Naive thymus-derived CD4-positive, alpha-beta T cell (primary cell): ENCODE data around the gene BCAN. TPM values are rescaled to one million over a fixed set of nuclear protein-coding genes. Genes with fewer than 3 reads are reported as not detected.

Experiments used
- ATAC-seq: fragments of 150-1000 bp; cut with Tn5 transposase; 2 replicates; pipeline ENCODE4 v1.10.0; 2021; ENCODE audit warnings: mild to moderate bottlenecking, moderate library complexity
- CTCF ChIA-PET: fragments of 350-600 bp; sonication (Branson Sonifier 250); formaldehyde crosslinking; loops from one replicate; lab custom pipeline; 2021; ENCODE audit warnings: antibody characterized with exemption; lab: Charles Lee
- POLR2A ChIA-PET: fragments of 350-600 bp; sonication (Branson Sonifier 250); formaldehyde crosslinking; loops from one replicate; lab custom pipeline; 2021; ENCODE audit warnings: antibody characterized with exemption, inconsistent platforms; lab: Charles Lee
- DNase-seq, 9 donors: peaks; one replicate each; pipeline versions ENCODE4 v3.0.0 to v3.0.0-alpha.2; 2020 to 2022; ENCODE audit warnings: mixed read lengths in 1 of 9
- H3K27ac ChIP-seq: one replicate; pipeline ENCODE4 v1.7.0; 2013; ENCODE audit warnings: mild to moderate bottlenecking, low read depth, low read length, moderate library complexity
- H3K27me3 ChIP-seq, 2 donors: one replicate each; pipeline ENCODE4 v1.7.0; 2013; ENCODE audit warnings: low read length in 2 of 2, mild to moderate bottlenecking in 2 of 2, moderate library complexity in 2 of 2; ENCODE audit not compliant: control insufficient read depth in 2 of 2, insufficient read depth in 2 of 2
- H3K36me3 ChIP-seq, 3 experiments: 1 replicate in 2 of 3; 2 replicates in 1 of 3; pipeline ENCODE4 v1.7.0; 2013; ENCODE audit warnings: low read length in 3 of 3, mild to moderate bottlenecking in 3 of 3, moderate library complexity in 1 of 3; ENCODE audit not compliant: insufficient read depth in 3 of 3, control insufficient read depth in 2 of 3
- H3K4me1 ChIP-seq, 2 donors: one replicate each; pipeline ENCODE4 v1.7.0; 2013; ENCODE audit warnings: low read length in 2 of 2, mild to moderate bottlenecking in 2 of 2, moderate library complexity in 1 of 2; ENCODE audit not compliant: control insufficient read depth in 2 of 2, insufficient read depth in 2 of 2
- H3K4me3 ChIP-seq: 2 replicates; pipeline ENCODE4 v1.7.0; 2013; ENCODE audit warnings: mild to moderate bottlenecking, low read length
- H3K9me3 ChIP-seq, 3 experiments: 1 replicate in 2 of 3; 2 replicates in 1 of 3; pipeline ENCODE4 v1.7.0; 2013; ENCODE audit warnings: low read length in 3 of 3; ENCODE audit not compliant: control insufficient read depth in 2 of 3
- H3K27ac Mint-ChIP-seq, 9 donors: one replicate each; pipeline ENCODE4 v1.8.0; 2020 to 2022; ENCODE audit warnings: mixed read lengths in 9 of 9, mild to moderate bottlenecking in 8 of 9, moderate library complexity in 5 of 9, inconsistent platforms in 2 of 9
- H3K27me3 Mint-ChIP-seq, 5 donors: one replicate each; pipeline ENCODE4 v1.8.0; 2021 to 2022; ENCODE audit warnings: mixed read lengths in 5 of 5, mild to moderate bottlenecking in 1 of 5
- H3K36me3 Mint-ChIP-seq, 5 donors: one replicate each; pipeline ENCODE4 v1.8.0; 2020 to 2022; ENCODE audit warnings: mixed read lengths in 5 of 5, mild to moderate bottlenecking in 3 of 5, inconsistent platforms in 1 of 5
- H3K4me1 Mint-ChIP-seq, 7 donors: one replicate each; pipeline ENCODE4 v1.8.0; 2020 to 2022; ENCODE audit warnings: mixed read lengths in 7 of 7, mild to moderate bottlenecking in 3 of 7, inconsistent platforms in 1 of 7
- H3K4me3 Mint-ChIP-seq, 10 donors: one replicate each; pipeline ENCODE4 v1.8.0; 2020 to 2022; ENCODE audit warnings: mild to moderate bottlenecking in 10 of 10, mixed read lengths in 10 of 10, moderate library complexity in 6 of 10, inconsistent platforms in 2 of 10
- H3K9me3 Mint-ChIP-seq, 11 donors: one replicate each; pipeline ENCODE4 v1.8.0; 2020 to 2022; ENCODE audit warnings: mixed read lengths in 11 of 11, mild to moderate bottlenecking in 4 of 11, inconsistent platforms in 1 of 11, moderate library complexity in 1 of 11
- intact Hi-C, 2 donors: fragments of 100-400 bp; cut with micrococcal nuclease; formaldehyde crosslinking; loops; one replicate each; pipeline ENCODE4 v1.15.1; 2023
- polyA plus RNA-seq, 2 donors: library from polyadenylated mRNA; unstranded; fragments of 300-500 nt; fragmentation: Illumina TruSeq; gene quantifications; one replicate each; pipeline ENCODE4 v1.2.3, GENCODE V29; 2021
- total RNA-seq, 6 experiments: library from RNA in 5 of 6; stranded (reverse) in 5 of 6; gene quantifications; 1 replicate in 5 of 6; 2 replicates in 1 of 6; pipeline ENCODE4 v1.2.3 and lab custom pipeline; 2021 to 2026

Gene BCAN
- total and polyA plus RNA-seq, 7 experiments from 2014 or later: not detected

- H3K4me3 Mint-ChIP-seq: no peak overlapping the region
- H3K27me3 Mint-ChIP-seq: peaks cover 0 to 19% (median 0%) of the 10 kb centered on the region in 5 donors
- peak overlapping the region in 1 of 9 donors; percentile 27 for H3K27ac Mint-ChIP-seq
These were observed 20.8 kb downstream of the BCAN start for GRCh38 chr1:156662800-156663055.

GRCh38 chr1:156663178-156663577 is 21.3 kb downstream of the BCAN start:
- Mint-ChIP-seq H3K4me3 (no peak overlapping the region), H3K27ac (peak overlapping the region in 1 of 9 donors; percentile 9), H3K9me3 (no peaks in the 10 kb centered on the region), H3K27me3 (peaks cover 0 to 14% (median 0%) of the 10 kb centered on the region in 5 donors), H3K4me1 (peaks cover 20 to 53% (median 30%) of the 10 kb centered on the region in 7 donors), H3K36me3 (no peaks in the 10 kb centered on the region)
- Histone ChIP-seq H3K9me3 (no peaks in the 10 kb centered on the region), H3K4me1 (peaks cover 21 to 27% of the 10 kb centered on the region in 2 donors), H3K27ac (no peak overlapping the region), H3K4me3 (no peak overlapping the region), H3K36me3 (no peaks in the 10 kb centered on the region), H3K27me3 (no peaks in the 10 kb centered on the region)
- CTCF ChIA-PET: interaction anchor here (0.6 kb wide), 1 partner anchor 41 kb away, joined by 3 read pairs; no protein-coding TSS in a partner anchor
- intact Hi-C loops: no loop called here
- POLR2A ChIA-PET: no interaction called here
- no peak for ATAC-seq
- DNase-seq: no peak

More at GRCh38 chr1:156662800-156663055, 20.8 kb downstream of the BCAN start:
- Histone ChIP-seq H3K27me3 (no peaks in the 10 kb centered on the region), H3K4me1 (peaks cover 25 to 27% of the 10 kb centered on the region in 2 donors), H3K4me3 (no peak overlapping the region), H3K9me3 (no peaks in the 10 kb centered on the region), H3K27ac (no peak overlapping the region), H3K36me3 (no peaks in the 10 kb centered on the region)
- H3K9me3 Mint-ChIP-seq: no peaks in the 10 kb centered on the region
- intact Hi-C loops: no loop called here
- DNase-seq: no peak
- no peaks in the 10 kb centered on the region for H3K36me3 Mint-ChIP-seq
- H3K4me1 Mint-ChIP-seq: peaks cover 21 to 58% (median 30%) of the 10 kb centered on the region in 7 donors
- ATAC-seq: no peak
- ChIA-PET POLR2A (no interaction called here), CTCF (no interaction called here)

GRCh38 chr1:156664046-156664766 is 22.3 kb downstream of the BCAN start:
- no peak for DNase-seq
- CTCF ChIA-PET: no interaction called here

GRCh38 chr1:156664767-156665411 is 23.0 kb downstream of the BCAN start:
- H3K4me1 Mint-ChIP-seq: peaks cover 13 to 45% (median 22%) of the 10 kb centered on the region in 7 donors
- DNase-seq: no peak
- H3K4me3 ChIP-seq: no peak overlapping the region
- no peak overlapping the region for H3K27ac ChIP-seq
- H3K36me3 Mint-ChIP-seq: no peaks in the 10 kb centered on the region
- H3K27me3 Mint-ChIP-seq: peaks cover 0 to 21% (median 0%) of the 10 kb centered on the region in 5 donors
- no peaks in the 10 kb centered on the region for H3K36me3 ChIP-seq
- intact Hi-C loops: no loop called here
- H3K9me3 Mint-ChIP-seq: no peaks in the 10 kb centered on the region
- H3K4me1 ChIP-seq: peaks cover 15 to 19% of the 10 kb centered on the region in 2 donors
- no peaks in the 10 kb centered on the region for H3K27me3 ChIP-seq
- ATAC-seq: no peak
- peak overlapping the region in 2 of 9 donors; percentile 1 to 20 for H3K27ac Mint-ChIP-seq
- no peaks in the 10 kb centered on the region for H3K9me3 ChIP-seq
- POLR2A ChIA-PET: interaction anchor here (0.6 to 1.2 kb wide), 3 partner anchors 30 to 64 kb away, joined by 3 read pairs; partner anchors contain the start of gene ISG20L2
- CTCF ChIA-PET: interaction anchor here (1.3 kb wide), 1 partner anchor 12 kb away, joined by 3 read pairs; no protein-coding TSS in a partner anchor
- H3K4me3 Mint-ChIP-seq: no peak overlapping the region

More at GRCh38 chr1:156664046-156664766, 22.3 kb downstream of the BCAN start:
- no peaks in the 10 kb centered on the region for H3K27me3 ChIP-seq
- Mint-ChIP-seq H3K4me1 (peaks cover 19 to 52% (median 29%) of the 10 kb centered on the region in 7 donors), H3K36me3 (no peaks in the 10 kb centered on the region), H3K4me3 (no peak overlapping the region), H3K9me3 (no peaks in the 10 kb centered on the region), H3K27me3 (peaks cover 0 to 15% (median 0%) of the 10 kb centered on the region in 5 donors), H3K27ac (peak overlapping the region in 1 of 9 donors; percentile 20)
- H3K4me3 ChIP-seq: no peak overlapping the region
- no peaks in the 10 kb centered on the region for H3K9me3 ChIP-seq
- no peak overlapping the region for H3K27ac ChIP-seq
- POLR2A ChIA-PET: interaction anchor here (1.2 kb wide), 1 partner anchor 30 kb away, joined by 3 read pairs; no protein-coding TSS in a partner anchor
- H3K36me3 ChIP-seq: no peaks in the 10 kb centered on the region
- H3K4me1 ChIP-seq: peaks cover 21 to 26% of the 10 kb centered on the region in 2 donors
- no peak for ATAC-seq
- intact Hi-C loops: no loop called here

GRCh38 chr1:156665539-156665938 is 23.6 kb downstream of the BCAN start:
- H3K27me3 ChIP-seq: no peaks in the 10 kb centered on the region
- H3K4me3 Mint-ChIP-seq: no peak overlapping the region
- peaks cover 9 to 40% (median 16%) of the 10 kb centered on the region in 7 donors for H3K4me1 Mint-ChIP-seq
- no peak overlapping the region for H3K27ac ChIP-seq
- intact Hi-C loops: no loop called here
- CTCF ChIA-PET: interaction anchor here (1.3 kb wide), 1 partner anchor 11 kb away, joined by 3 read pairs; no protein-coding TSS in a partner anchor
- H3K27me3 Mint-ChIP-seq: peaks cover 0 to 24% (median 0%) of the 10 kb centered on the region in 5 donors
- DNase-seq (no peak), ATAC-seq (no peak)
- H3K4me1 ChIP-seq: peaks cover 9 to 14% of the 10 kb centered on the region in 2 donors
- no peaks in the 10 kb centered on the region for H3K9me3 Mint-ChIP-seq
- H3K9me3 ChIP-seq: no peaks in the 10 kb centered on the region
- peak overlapping the region in 1 of 9 donors; percentile 1 for H3K27ac Mint-ChIP-seq
- POLR2A ChIA-PET: interaction anchor here (0.6 to 1.1 kb wide), 2 partner anchors 41 to 63 kb away, joined by 3 read pairs; partner anchors contain the start of gene ISG20L2
- no peak overlapping the region for H3K4me3 ChIP-seq
- H3K36me3 Mint-ChIP-seq: no peaks in the 10 kb centered on the region
- no peaks in the 10 kb centered on the region for H3K36me3 ChIP-seq

GRCh38 chr1:156666862-156667609 is 25.1 kb downstream of the BCAN start:
- CTCF ChIA-PET: interaction anchor here (0.5 kb wide), 1 partner anchor 201 kb away, joined by 3 read pairs; no protein-coding TSS in a partner anchor
- POLR2A ChIA-PET: interaction anchor here (0.6 kb wide), 1 partner anchor 221 kb away, joined by 3 read pairs; no protein-coding TSS in a partner anchor
- H3K27ac Mint-ChIP-seq: peak overlapping the region in 1 of 9 donors; percentile 51

More at GRCh38 chr1:156666862-156667609, 25.1 kb downstream of the BCAN start:
- no peaks in the 10 kb centered on the region for H3K36me3 ChIP-seq
- no peaks in the 10 kb centered on the region for H3K9me3 ChIP-seq
- no peak overlapping the region for H3K4me3 Mint-ChIP-seq
- H3K27me3 ChIP-seq: no peaks in the 10 kb centered on the region
- intact Hi-C loops: no loop called here
- no peaks in the 10 kb centered on the region for H3K9me3 Mint-ChIP-seq
- H3K27ac ChIP-seq: no peak overlapping the region
- no peak for DNase-seq
- H3K36me3 Mint-ChIP-seq: no peaks in the 10 kb centered on the region
- peaks cover 0 to 25% (median 4%) of the 10 kb centered on the region in 7 donors for H3K4me1 Mint-ChIP-seq
- peaks cover 0 to 36% (median 7%) of the 10 kb centered on the region in 5 donors for H3K27me3 Mint-ChIP-seq
- H3K4me3 ChIP-seq: no peak overlapping the region
- no peak for ATAC-seq
- no peaks in the 10 kb centered on the region for H3K4me1 ChIP-seq
